Trophoblast cell (in vitro differentiated cells and primary cell): ENCODE measurements around the gene SKIDA1.
"Not testable (repeated sequence)": the region's sequence is repeated elsewhere in the genome, so short reads cannot be mapped to it uniquely, and the experiment has no call there.

Experiments
- DNase-seq, 2 donors: peaks; one replicate each; pipeline ENCODE4 v3.0.0-alpha.2; 2016
- H2AFZ ChIP-seq: 2 replicates; pipeline ENCODE4 v1.6.1; 2013; ENCODE audit warnings: low read length, moderate library complexity, mild to moderate bottlenecking; ENCODE audit not compliant: insufficient read depth, poor library complexity
- H2AK5ac ChIP-seq: 2 replicates; pipeline ENCODE4 v1.6.1; 2013; ENCODE audit warnings: mild to moderate bottlenecking, low read length
- H2BK120ac ChIP-seq: 2 replicates; pipeline ENCODE4 v1.6.1; 2013; ENCODE audit warnings: low read length, mild to moderate bottlenecking, moderate library complexity; ENCODE audit not compliant: insufficient read depth, poor library complexity
- H2BK12ac ChIP-seq: 2 replicates; pipeline ENCODE4 v1.6.1; 2013; ENCODE audit warnings: mild to moderate bottlenecking, low read length, moderate library complexity
- H2BK5ac ChIP-seq: 2 replicates; pipeline ENCODE4 v1.6.1; 2013; ENCODE audit warnings: low read length, low read depth, moderate library complexity, mild to moderate bottlenecking; ENCODE audit not compliant: poor library complexity
- H3K14ac ChIP-seq: 2 replicates; pipeline ENCODE4 v1.6.1; 2013; ENCODE audit warnings: mild to moderate bottlenecking, low read length
- H3K18ac ChIP-seq: 2 replicates; pipeline ENCODE4 v1.6.1; 2013; ENCODE audit warnings: mild to moderate bottlenecking, low read length
- H3K23ac ChIP-seq: 2 replicates; pipeline ENCODE4 v1.6.1; 2013; ENCODE audit warnings: low read length
- H3K27ac ChIP-seq: 2 replicates; pipeline ENCODE4 v1.5.1; 2013; ENCODE audit warnings: low read depth, mild to moderate bottlenecking, inconsistent platforms, low read length, moderate library complexity
- H3K27me3 ChIP-seq: 2 replicates; pipeline ENCODE4 v1.6.1; 2013; ENCODE audit warnings: inconsistent platforms, mild to moderate bottlenecking, low read length, moderate library complexity; ENCODE audit not compliant: insufficient read depth
- H3K36me3 ChIP-seq, 2 experiments: 1 replicate in 1 of 2; 2 replicates in 1 of 2; pipeline ENCODE4 v1.6.1; 2013; ENCODE audit warnings: low read length in 2 of 2, mild to moderate bottlenecking in 2 of 2, moderate library complexity in 1 of 2; ENCODE audit not compliant: insufficient read depth in 2 of 2, control insufficient read depth in 1 of 2
- H3K4ac ChIP-seq: 2 replicates; pipeline ENCODE4 v1.6.1; 2013; ENCODE audit warnings: low read depth, mild to moderate bottlenecking, low read length, moderate library complexity
- H3K4me1 ChIP-seq, 2 experiments: 1 replicate in 1 of 2; 2 replicates in 1 of 2; pipeline ENCODE4 v1.6.1; 2013; ENCODE audit warnings: low read length in 2 of 2, mild to moderate bottlenecking in 2 of 2, moderate library complexity in 1 of 2; ENCODE audit not compliant: insufficient read depth in 2 of 2, control insufficient read depth in 1 of 2
- H3K4me2 ChIP-seq: 2 replicates; pipeline ENCODE4 v1.6.1; 2013; ENCODE audit warnings: inconsistent platforms, mild to moderate bottlenecking, low read length, moderate library complexity
- H3K4me3 ChIP-seq: 2 replicates; pipeline ENCODE4 v1.5.1; 2013; ENCODE audit warnings: mild to moderate bottlenecking, low read depth, low read length, inconsistent platforms
- H3K79me1 ChIP-seq: one replicate; pipeline ENCODE4 v1.6.1; 2013; ENCODE audit warnings: low read length
- H3K79me2 ChIP-seq: 2 replicates; pipeline ENCODE4 v1.6.1; 2013; ENCODE audit warnings: low read length, mild to moderate bottlenecking; ENCODE audit not compliant: control insufficient read depth, insufficient read depth, poor library complexity
- H3K9ac ChIP-seq: 2 replicates; pipeline ENCODE4 v1.6.1; 2013; ENCODE audit warnings: mild to moderate bottlenecking, low read length
- H3K9me3 ChIP-seq: 2 replicates; pipeline ENCODE4 v1.6.1; 2013; ENCODE audit warnings: low read depth, mild to moderate bottlenecking, control low read depth, inconsistent platforms, low read length; ENCODE audit not compliant: insufficient read depth
- H4K12ac ChIP-seq: 2 replicates; pipeline ENCODE4 v1.6.1; 2013; ENCODE audit warnings: low read depth, mild to moderate bottlenecking, low read length, moderate library complexity
- H4K8ac ChIP-seq: 2 replicates; pipeline ENCODE4 v1.6.1; 2013; ENCODE audit warnings: low read depth, mild to moderate bottlenecking, low read length, moderate library complexity
- H4K91ac ChIP-seq: one replicate; pipeline ENCODE4 v1.6.1; 2013; ENCODE audit warnings: low read depth, mild to moderate bottlenecking, low read length, moderate library complexity
- WGBS: extraction: QIAGEN DNeasy Blood & Tissue Kit; methylation state at CpG from one replicate; pipeline ENCODE4 v1.1.7; 2013; ENCODE audit warnings: missing lambda C conversion rate; ENCODE audit not compliant: insufficient read length, insufficient coverage; ENCODE audit errors: extremely low coverage; 5-methylcytosine and 5-hydroxymethylcytosine counted together

SKIDA1 gene

GRCh38 chr10:21540701-21541100 lies 15.2 kb upstream of the SKIDA1 start:
- H3K79me1 ChIP-seq, DNase-seq, H3K4me3 ChIP-seq, H3K9me3 ChIP-seq, H3K4ac ChIP-seq, H4K91ac ChIP-seq, H3K27me3 ChIP-seq, H3K23ac ChIP-seq, H3K14ac ChIP-seq, H4K12ac ChIP-seq, H2BK5ac ChIP-seq, H3K4me1 ChIP-seq, H3K79me2 ChIP-seq, H2AFZ ChIP-seq, H3K18ac ChIP-seq, H3K27ac ChIP-seq, H4K8ac ChIP-seq, H3K9ac ChIP-seq, H2AK5ac ChIP-seq, H3K4me2 ChIP-seq, H2BK12ac ChIP-seq, H2BK120ac ChIP-seq: not testable (repeated sequence)
- H3K36me3 ChIP-seq, result peaks cover 52 to 61% of the 10 kb centered on the region in 2 experiments
- WGBS, result no CpG with 5 or more reads among the region's 4 CpGs

GRCh38 chr10:21536874-21537273 lies 11.4 kb upstream of the SKIDA1 start:
- H4K91ac ChIP-seq, result no peak overlapping the region
- no peak overlapping the region for H3K4me3 ChIP-seq
- H3K4me1 ChIP-seq, result no peaks in the 10 kb centered on the region
- no peak overlapping the region for H3K4me2 ChIP-seq
- no peak overlapping the region for H3K14ac ChIP-seq
- no peak overlapping the region for H2AFZ ChIP-seq
- no peak overlapping the region for H4K8ac ChIP-seq
- no peak overlapping the region for H4K12ac ChIP-seq
- peaks cover 15% of the 10 kb centered on the region for H3K79me2 ChIP-seq
- H2BK5ac ChIP-seq, result no peak overlapping the region
- no peaks in the 10 kb centered on the region for H3K9me3 ChIP-seq
- H3K4ac ChIP-seq, result peak overlapping the region; percentile 88
- no peaks in the 10 kb centered on the region for H3K27me3 ChIP-seq
- peaks cover 25 to 41% of the 10 kb centered on the region in 2 experiments for H3K36me3 ChIP-seq
- no peak overlapping the region for H2BK12ac ChIP-seq
- no peak overlapping the region for H3K23ac ChIP-seq
- no peak overlapping the region for H3K18ac ChIP-seq
- H3K9ac ChIP-seq, result no peak overlapping the region
- no CpG with 5 or more reads among the region's 3 CpGs for WGBS
- no peak overlapping the region for H2BK120ac ChIP-seq
- H2AK5ac ChIP-seq, result no peak overlapping the region
- no peak overlapping the region for H3K27ac ChIP-seq
- no peak for DNase-seq
- peaks cover 12% of the 10 kb centered on the region for H3K79me1 ChIP-seq

- H2BK120ac ChIP-seq, H3K9me3 ChIP-seq, H3K14ac ChIP-seq, H2AK5ac ChIP-seq, H4K12ac ChIP-seq, DNase-seq, H3K27me3 ChIP-seq, H3K9ac ChIP-seq, H3K4me3 ChIP-seq, H3K27ac ChIP-seq, H4K8ac ChIP-seq, H2BK12ac ChIP-seq, H3K4me1 ChIP-seq, H3K18ac ChIP-seq, H2AFZ ChIP-seq, H2BK5ac ChIP-seq, H3K23ac ChIP-seq: not testable (repeated sequence)
- Histone ChIP-seq H3K36me3 (peaks cover 17 to 34% of the 10 kb centered on the region in 2 experiments), H3K79me1 (peaks cover 12% of the 10 kb centered on the region), H3K4ac (peak overlapping the region; percentile 64), H4K91ac (peak overlapping the region; percentile 33), H3K79me2 (peaks cover 15% of the 10 kb centered on the region), H3K4me2 (peak overlapping the region; percentile 80)
- no CpG with 5 or more reads among the region's 9 CpGs for WGBS
Measured at GRCh38 chr10:21535976-21536375, 10.5 kb upstream of the SKIDA1 start.

- no peak overlapping the region for H3K23ac ChIP-seq
Measured at GRCh38 chr10:21535494-21535965, 10.0 kb upstream of the SKIDA1 start.

More at GRCh38 chr10:21535494-21535965, 10.0 kb upstream of the SKIDA1 start:
- Histone ChIP-seq H3K9me3 (no peaks in the 10 kb centered on the region), H3K4me3 (peak overlapping the region; percentile 77), H3K36me3 (peaks cover 14 to 30% of the 10 kb centered on the region in 2 experiments), H3K4ac (peak overlapping the region; percentile 86), H4K91ac (peak overlapping the region; percentile 85), H4K12ac (peak overlapping the region; percentile 58), H2AK5ac (no peak overlapping the region), H2AFZ (no peak overlapping the region), H2BK120ac (peak overlapping the region; percentile 71), H3K4me2 (peak overlapping the region; percentile 80), H4K8ac (peak overlapping the region; percentile 47), H3K9ac (no peak overlapping the region), H3K79me2 (peaks cover 15% of the 10 kb centered on the region), H2BK12ac (no peak overlapping the region), H2BK5ac (peak overlapping the region; percentile 78), H3K4me1 (no peaks in the 10 kb centered on the region), H3K27me3 (no peaks in the 10 kb centered on the region), H3K18ac (peak overlapping the region; percentile 43), H3K14ac (peak overlapping the region; percentile 86), H3K79me1 (peaks cover 12% of the 10 kb centered on the region), H3K27ac (peak overlapping the region; percentile 60)
- DNase-seq, result peak in 1 of 2 donors; percentile 38
- no CpG with 5 or more reads among the region's 9 CpGs for WGBS
